GM21423 (cell line): ENCODE results near the gene TMEM205.
"Not testable (repeated sequence)": the region's sequence is repeated elsewhere in the genome, so short reads cannot be mapped to it uniquely, and the experiment has no call there.

Experiments used
- ATAC-seq: cut with Tn5 transposase; IDR thresholded peaks from one replicate; pipeline ENCODE4 v1.9.1; 2021; ENCODE audit warnings: mild to moderate bottlenecking, moderate library complexity; ENCODE audit not compliant: unreplicated experiment

The TMEM205 gene

GRCh38 chr19:11373166-11373884 lies 27.3 kb upstream of the TMEM205 start:
- ATAC-seq: no peak

GRCh38 chr19:11370744-11371143 lies 24.7 kb upstream of the TMEM205 start:
- no peak for ATAC-seq

- no peak for ATAC-seq
Measured at GRCh38 chr19:11367528-11367927, 21.5 kb upstream of the TMEM205 start.

GRCh38 chr19:11365557-11366117 lies 19.6 kb upstream of the TMEM205 start:
- no peak for ATAC-seq

- ATAC-seq: no peak
Measured at GRCh38 chr19:11364935-11365334, 18.9 kb upstream of the TMEM205 start.

- ATAC-seq: no peak
Measured at GRCh38 chr19:11364296-11364904, 18.3 kb upstream of the TMEM205 start.

- no peak for ATAC-seq
Measured at GRCh38 chr19:11363881-11364280, 17.8 kb upstream of the TMEM205 start.

GRCh38 chr19:11361771-11362731 lies 16.0 kb upstream of the TMEM205 start:
- ATAC-seq: no peak

- no peak for ATAC-seq
Measured at GRCh38 chr19:11361037-11361770, 15.1 kb upstream of the TMEM205 start.

- no peak for ATAC-seq
Measured at GRCh38 chr19:11359421-11359820, 13.4 kb upstream of the TMEM205 start.

- ATAC-seq: no peak
Measured at GRCh38 chr19:11356676-11357550, 10.8 kb upstream of the TMEM205 start.

- no peak for ATAC-seq
Measured at GRCh38 chr19:11356074-11356397, 10.0 kb upstream of the TMEM205 start.

- ATAC-seq: no peak
Measured at GRCh38 chr19:11355160-11356073, 9.3 kb upstream of the TMEM205 start, which contains the start of gene PLPPR2. PLPPR2 (plus strand) TSS chr19:11355432; CDS start chr19:11357674, 2,242 bp downstream.

- ATAC-seq: not testable (repeated sequence)
Measured at GRCh38 chr19:11354102-11354501, 8.0 kb upstream of the TMEM205 start.

- ATAC-seq: no peak
Measured at GRCh38 chr19:11349171-11349570, 3.1 kb upstream of the TMEM205 start.

GRCh38 chr19:11347546-11348039 lies 1.5 kb upstream of the TMEM205 start:
- ATAC-seq: no peak

- ATAC-seq: no peak
Measured at GRCh38 chr19:11345122-11345803, 805 bp downstream of the TMEM205 start.

GRCh38 chr19:11342429-11342828 lies 3.6 kb downstream of the TMEM205 start:
- no peak for ATAC-seq
